ENCODE results near the gene PRKAR1A. TPM values are rescaled to one million over a fixed set of nuclear protein-coding genes. Genes with fewer than 3 reads are reported as not detected.

The PRKAR1A gene
- total RNA-seq, 3 donors from 2014 or later = 331 to 432 (median 409) TPM

DNA sequence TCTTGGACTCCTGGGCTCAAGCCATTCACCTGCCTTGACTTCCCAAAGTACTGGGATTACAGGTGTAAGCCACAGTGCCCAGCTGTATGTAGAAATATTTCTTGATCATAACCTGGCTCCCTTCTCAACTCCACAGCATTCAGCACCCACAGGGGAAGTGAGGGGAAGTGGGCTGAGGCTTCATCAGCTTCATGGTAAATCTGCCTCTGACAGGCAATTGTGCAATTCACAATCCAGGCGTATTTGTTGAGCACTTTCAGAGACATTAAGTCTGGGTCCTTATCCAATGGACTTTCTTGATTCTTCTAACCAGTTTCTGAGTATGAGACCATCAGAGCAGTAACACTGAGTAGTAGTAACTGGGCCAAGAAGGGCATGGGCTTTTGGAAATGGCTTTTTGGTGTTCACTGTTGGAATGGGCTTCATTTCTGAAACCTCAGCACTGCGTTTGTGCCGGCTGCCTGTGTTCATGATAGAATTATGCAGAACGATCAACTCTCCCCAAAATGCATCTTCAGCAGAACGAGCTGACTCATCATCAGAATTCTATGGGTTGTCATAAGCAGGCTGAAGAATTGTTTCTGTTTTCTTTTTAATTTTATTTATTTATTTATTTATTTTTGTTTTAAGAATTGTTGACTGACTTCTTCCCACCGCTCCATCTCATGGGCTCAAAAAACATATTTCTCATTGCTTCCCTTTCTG, 60.1 kb downstream of the PRKAR1A start:
- Histone ChIP-seq H3K36me3 (no peaks in the 10 kb centered on the region), H3K4me1 (no peaks in the 10 kb centered on the region), H3K9me3 (no peaks in the 10 kb centered on the region), H3K27ac (no peak overlapping the region), H3K4me3 (no peak overlapping the region), H3K27me3 (no peaks in the 10 kb centered on the region)
- no peak for DNase-seq (ENCODE audit: low spot score in 2 of 2)
- no peak for TF ChIP-seq CTCF (IDR thresholded peaks at IDR 0.05)
- intact Hi-C loops (cut with DNase I; ENCODE audit: low total_unique reads) = no loop called here

GRCh38 chr17:68573338-68573737, 61.1 kb downstream of the PRKAR1A start:
- intact Hi-C loops (cut with DNase I; ENCODE audit: low total_unique reads) = no loop called here
- H3K27me3 ChIP-seq = no peaks in the 10 kb centered on the region
- no peak overlapping the region for H3K4me3 ChIP-seq
- H3K27ac ChIP-seq = no peak overlapping the region
- no peaks in the 10 kb centered on the region for H3K9me3 ChIP-seq
- TF ChIP-seq CTCF (IDR thresholded peaks at IDR 0.05) (no peak), POLR2A (IDR thresholded peaks at IDR 0.05) (no peak), POLR2AphosphoS5 (IDR thresholded peaks at IDR 0.05) (no peak)
- no peaks in the 10 kb centered on the region for H3K4me1 ChIP-seq
- no peaks in the 10 kb centered on the region for H3K36me3 ChIP-seq
- no peak for DNase-seq (ENCODE audit: low spot score in 2 of 2)

DNA sequence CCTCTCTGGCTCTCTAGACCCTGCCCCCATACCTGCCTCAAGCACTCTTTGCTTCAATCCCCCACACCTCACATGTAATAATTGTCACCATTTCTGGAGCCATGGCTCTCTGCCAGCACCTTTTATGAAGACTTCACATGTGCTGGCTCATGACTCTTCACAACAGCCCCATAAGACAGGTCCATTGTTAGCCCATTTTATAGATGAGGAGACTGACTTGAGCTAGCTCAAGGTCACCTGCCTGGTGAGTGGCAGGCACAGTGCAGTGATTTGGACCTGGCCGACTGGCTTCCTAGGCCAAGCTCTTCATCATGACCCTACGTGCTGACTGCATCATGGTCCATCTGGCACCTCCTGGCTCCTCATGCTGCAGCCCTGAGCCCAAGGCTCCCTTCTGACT, 63.9 kb downstream of the PRKAR1A start:
- Histone ChIP-seq H3K27ac (peak overlapping the region; percentile 7 to 72), H3K4me1 (peaks cover 0 to 7% of the 10 kb centered on the region in 2 donors)

GRCh38 chr17:68576811-68577496, 64.7 kb downstream of the PRKAR1A start:
- Histone ChIP-seq H3K27me3 (no peaks in the 10 kb centered on the region), H3K27ac (peak overlapping the region; percentile 7 to 72), H3K4me3 (no peak overlapping the region), H3K4me1 (peaks cover 0 to 7% of the 10 kb centered on the region in 2 donors), H3K36me3 (no peaks in the 10 kb centered on the region), H3K9me3 (no peaks in the 10 kb centered on the region)
- no peak for TF ChIP-seq CTCF (IDR thresholded peaks at IDR 0.05)
- TF ChIP-seq POLR2AphosphoS5 (IDR thresholded peaks at IDR 0.05) = no peak
- intact Hi-C loops (cut with DNase I; ENCODE audit: low total_unique reads) = no loop called here
- no peak for DNase-seq (ENCODE audit: low spot score in 2 of 2)

More for the DNA sequence above, 63.9 kb downstream of the PRKAR1A start:
- no peak for DNase-seq (ENCODE audit: low spot score in 2 of 2)
- TF ChIP-seq CTCF (IDR thresholded peaks at IDR 0.05) (no peak), POLR2A (IDR thresholded peaks at IDR 0.05) (no peak), POLR2AphosphoS5 (IDR thresholded peaks at IDR 0.05) (no peak)
- Histone ChIP-seq H3K27me3 (no peaks in the 10 kb centered on the region), H3K4me3 (no peak overlapping the region), H3K36me3 (no peaks in the 10 kb centered on the region), H3K9me3 (no peaks in the 10 kb centered on the region)
- intact Hi-C loops (cut with DNase I; ENCODE audit: low total_unique reads) = no loop called here

DNA sequence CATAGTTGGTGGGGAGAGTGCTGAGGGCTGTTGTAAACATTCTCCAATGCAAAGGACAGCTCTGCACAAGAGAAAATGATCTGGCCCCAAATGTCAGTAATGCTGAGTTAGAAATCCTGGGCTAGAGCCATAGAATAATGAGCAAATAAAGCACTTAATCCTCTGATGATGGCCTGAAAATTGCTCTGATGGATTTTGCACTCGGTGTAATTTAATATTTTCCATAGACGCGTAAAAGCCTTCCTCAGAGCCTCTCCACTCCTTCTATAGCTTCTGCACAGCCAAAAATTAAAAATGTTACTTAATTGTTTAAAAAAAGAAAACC, 65.2 kb downstream of the PRKAR1A start:
- H3K27ac ChIP-seq = peak overlapping the region in 1 of 2 donors; percentile 72
- TF ChIP-seq CTCF (IDR thresholded peaks at IDR 0.05) = no peak
- no peak for TF ChIP-seq POLR2AphosphoS5 (IDR thresholded peaks at IDR 0.05)
- TF ChIP-seq POLR2A (IDR thresholded peaks at IDR 0.05) = no peak
- no peak for DNase-seq (ENCODE audit: low spot score in 2 of 2)
- no peak overlapping the region for H3K4me3 ChIP-seq
- H3K9me3 ChIP-seq = no peaks in the 10 kb centered on the region
- H3K4me1 ChIP-seq = peaks cover 0 to 7% of the 10 kb centered on the region in 2 donors
- H3K27me3 ChIP-seq = no peaks in the 10 kb centered on the region
- intact Hi-C loops (cut with DNase I; ENCODE audit: low total_unique reads) = no loop called here
- H3K36me3 ChIP-seq = no peaks in the 10 kb centered on the region

All from breast epithelium (tissue), 4 donors.